Activated CD4-positive, alpha-beta T cell treated with anti-CD3 and anti-CD28 coated beads, Interleukin-2, Interleukin-4, amounts not matched to agents 100 ng/mL and 50 ng/mL, durations not matched to agents 16 hours and 8 hours (primary cell): ENCODE results near the gene ASCL5.

Source experiments
- DNase-seq: peaks from one replicate; pipeline ENCODE4 v3.0.0-alpha.2; 2020; ENCODE audit warnings: low spot score

ASCL5 gene

GRCh38 chr1:201111156-201111555, 15.8 kb downstream of the ASCL5 start:
- no peak for DNase-seq

GRCh38 chr1:201110616-201111015, 16.4 kb downstream of the ASCL5 start:
- no peak for DNase-seq

- no peak for DNase-seq
Measured at GRCh38 chr1:201110138-201110537, 16.8 kb downstream of the ASCL5 start.

- DNase-seq = no peak
Measured at GRCh38 chr1:201109651-201110050, 17.3 kb downstream of the ASCL5 start.

GRCh38 chr1:201108614-201109013, 18.4 kb downstream of the ASCL5 start:
- no peak for DNase-seq

GRCh38 chr1:201105688-201106087, 21.3 kb downstream of the ASCL5 start:
- DNase-seq = no peak

GRCh38 chr1:201104141-201104540, 22.8 kb downstream of the ASCL5 start:
- DNase-seq = no peak

- no peak for DNase-seq
Measured at GRCh38 chr1:201103666-201104065, 23.3 kb downstream of the ASCL5 start.

- DNase-seq = no peak
Measured at GRCh38 chr1:201100169-201100930, 26.6 kb downstream of the ASCL5 start.

- DNase-seq = no peak
Measured at GRCh38 chr1:201098992-201099677, 27.8 kb downstream of the ASCL5 start.

- DNase-seq = no peak
Measured at GRCh38 chr1:201096977-201097856, 29.8 kb downstream of the ASCL5 start.

- no peak for DNase-seq
Measured at GRCh38 chr1:201096041-201096461, 30.9 kb downstream of the ASCL5 start.

GRCh38 chr1:201095581-201095980, 31.4 kb downstream of the ASCL5 start:
- no peak for DNase-seq

GRCh38 chr1:201094832-201095231, 32.2 kb downstream of the ASCL5 start:
- no peak for DNase-seq

- no peak for DNase-seq
Measured at GRCh38 chr1:201093962-201094361, 33.0 kb downstream of the ASCL5 start.

GRCh38 chr1:201093561-201093960, 33.4 kb downstream of the ASCL5 start:
- no peak for DNase-seq

- DNase-seq = no peak
Measured at GRCh38 chr1:201092738-201093137, 34.2 kb downstream of the ASCL5 start.

GRCh38 chr1:201091256-201091655, 35.7 kb downstream of the ASCL5 start:
- DNase-seq = no peak

- no peak for DNase-seq
Measured at GRCh38 chr1:201090541-201090940, 36.4 kb downstream of the ASCL5 start.

GRCh38 chr1:201089596-201089995, 37.4 kb downstream of the ASCL5 start:
- no peak for DNase-seq

- DNase-seq = no peak
Measured at GRCh38 chr1:201088901-201089525, 38.0 kb downstream of the ASCL5 start.

- DNase-seq = no peak
Measured at GRCh38 chr1:201088395-201088794, 38.6 kb downstream of the ASCL5 start.
